ENCODE measurements around the gene SGMS1. TPM values are rescaled to one million over a fixed set of nuclear protein-coding genes. Genes with fewer than 3 reads are reported as not detected.
A peak's percentile ranks its signal among the peaks of the same experiment; 100 is the strongest.
"Not testable (repeated sequence)": the region's sequence is repeated elsewhere in the genome, so short reads cannot be mapped to it uniquely, and the experiment has no call there.

The SGMS1 gene
- total RNA-seq, 2 donors from 2014 or later: 45.3 to 51.3 TPM

DNA sequence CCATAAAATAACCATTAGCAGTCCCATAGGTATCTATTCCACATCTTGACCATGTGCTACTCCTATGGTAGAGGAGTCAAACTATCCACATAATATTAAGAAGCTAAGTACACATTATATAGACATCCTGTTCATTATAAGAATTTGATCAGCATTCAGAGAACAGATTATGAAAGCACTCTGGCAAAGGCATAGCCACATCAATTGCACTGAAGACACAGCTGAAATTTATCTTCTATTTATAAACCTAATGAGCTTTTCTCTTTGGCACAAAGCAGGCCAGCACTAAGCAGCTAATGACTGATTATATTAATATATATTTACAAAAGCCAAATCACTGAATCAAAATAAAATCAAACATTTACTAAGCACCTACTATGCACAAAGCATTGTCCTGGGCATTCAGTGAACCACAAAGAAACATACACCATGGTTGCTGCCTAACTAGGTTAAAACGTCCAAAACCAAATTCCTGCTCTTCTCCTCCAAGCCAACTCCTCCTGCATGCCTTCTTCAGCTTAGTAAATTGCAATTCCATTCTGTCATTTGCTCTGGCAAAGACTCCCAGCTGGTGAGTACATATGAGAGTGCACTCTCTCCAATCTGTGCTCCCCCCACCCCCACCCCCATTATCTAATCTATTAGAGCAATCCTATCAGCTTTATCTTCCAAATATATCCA is 249.8 kb downstream of the SGMS1 start:
- ATAC-seq (no peak), DNase-seq (no peak)
- Mint-ChIP-seq H3K4me3 (no peak overlapping the region), H3K4me1 (peaks cover 5% of the 10 kb centered on the region), H3K36me3 (ENCODE audit: low read depth) (peaks cover 4% of the 10 kb centered on the region), H3K27me3 (no peaks in the 10 kb centered on the region), H3K27ac (no peak overlapping the region)
- H3K9me3 ChIP-seq (ENCODE audit: control insufficient read depth, low read length, poor library complexity, severe bottlenecking): no peaks in the 10 kb centered on the region

DNA sequence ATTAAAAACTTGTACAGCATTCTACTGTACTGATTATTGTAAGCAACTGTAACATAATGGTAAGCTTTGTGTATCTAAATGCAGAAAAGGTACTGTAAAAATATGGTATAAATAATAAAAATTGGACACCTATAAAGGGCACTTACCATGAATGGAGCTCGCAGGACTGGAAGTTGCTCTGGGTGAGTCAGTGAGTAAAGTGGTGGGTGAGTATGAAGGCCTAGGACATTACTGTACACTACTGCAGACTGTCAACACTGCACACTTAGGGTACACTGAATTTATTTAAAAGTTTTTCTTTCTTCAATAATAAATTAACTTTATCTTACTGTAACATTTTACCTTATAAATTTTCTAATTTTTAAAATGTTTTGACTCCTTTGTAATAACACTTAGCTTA is 253.8 kb downstream of the SGMS1 start:
- Mint-ChIP-seq H3K4me3 (no peak overlapping the region), H3K27me3 (no peaks in the 10 kb centered on the region), H3K36me3 (ENCODE audit: low read depth) (peaks cover 10% of the 10 kb centered on the region), H3K4me1 (no peaks in the 10 kb centered on the region), H3K27ac (no peak overlapping the region)
- no peaks in the 10 kb centered on the region for H3K9me3 ChIP-seq (ENCODE audit: control insufficient read depth, low read length, poor library complexity, severe bottlenecking)
- no peak for ATAC-seq
- no peak for DNase-seq

DNA sequence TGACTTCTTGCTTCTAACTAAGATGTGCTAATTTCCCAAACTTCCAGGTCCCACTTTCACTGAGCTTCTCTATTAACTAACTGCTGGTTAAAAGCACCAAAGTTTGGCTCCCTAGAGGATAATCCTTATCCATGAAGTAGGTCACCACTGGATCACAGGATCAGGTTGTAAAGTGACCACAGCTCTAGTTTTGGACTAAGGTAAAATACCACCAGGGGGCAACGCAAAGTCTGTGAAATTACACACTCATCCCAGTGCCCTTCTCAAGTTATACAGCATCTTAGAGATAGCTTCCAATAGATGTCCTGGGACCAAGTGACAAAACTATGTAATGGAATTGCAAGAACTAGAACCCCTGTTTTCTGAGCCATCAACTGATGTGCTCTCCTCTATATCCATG is 256.0 kb downstream of the SGMS1 start:
- no peaks in the 10 kb centered on the region for H3K9me3 ChIP-seq (ENCODE audit: control insufficient read depth, low read length, poor library complexity, severe bottlenecking)
- Mint-ChIP-seq H3K4me1 (no peaks in the 10 kb centered on the region), H3K27me3 (no peaks in the 10 kb centered on the region), H3K4me3 (no peak overlapping the region), H3K36me3 (ENCODE audit: low read depth) (peaks cover 13% of the 10 kb centered on the region), H3K27ac (no peak overlapping the region)
- ATAC-seq (no peak), DNase-seq (no peak)

DNA sequence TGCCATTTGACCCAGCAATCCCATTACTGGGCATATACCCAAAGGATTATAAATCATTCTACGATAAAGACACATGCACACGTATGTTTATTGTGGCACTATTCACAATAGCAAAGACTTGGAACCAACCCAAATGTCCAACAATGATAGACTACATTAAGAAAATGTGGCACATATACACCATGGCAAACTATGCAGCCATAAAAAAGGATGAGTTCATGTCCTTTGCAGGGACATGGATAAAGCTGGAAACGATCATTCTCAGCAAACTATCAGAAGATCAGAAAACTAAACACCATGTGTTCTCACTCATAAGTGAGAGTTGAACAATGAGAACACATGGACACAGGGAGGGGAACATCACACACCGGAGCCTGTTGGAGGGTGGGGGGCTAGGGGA is 257.3 kb downstream of the SGMS1 start:
- not testable (repeated sequence) for H3K27ac Mint-ChIP-seq; H3K4me3 Mint-ChIP-seq; ATAC-seq; H3K4me1 Mint-ChIP-seq; H3K9me3 ChIP-seq (ENCODE audit: control insufficient read depth, low read length, poor library complexity, severe bottlenecking); H3K27me3 Mint-ChIP-seq; DNase-seq
- peaks cover 15% of the 10 kb centered on the region for H3K36me3 Mint-ChIP-seq (ENCODE audit: low read depth)

DNA sequence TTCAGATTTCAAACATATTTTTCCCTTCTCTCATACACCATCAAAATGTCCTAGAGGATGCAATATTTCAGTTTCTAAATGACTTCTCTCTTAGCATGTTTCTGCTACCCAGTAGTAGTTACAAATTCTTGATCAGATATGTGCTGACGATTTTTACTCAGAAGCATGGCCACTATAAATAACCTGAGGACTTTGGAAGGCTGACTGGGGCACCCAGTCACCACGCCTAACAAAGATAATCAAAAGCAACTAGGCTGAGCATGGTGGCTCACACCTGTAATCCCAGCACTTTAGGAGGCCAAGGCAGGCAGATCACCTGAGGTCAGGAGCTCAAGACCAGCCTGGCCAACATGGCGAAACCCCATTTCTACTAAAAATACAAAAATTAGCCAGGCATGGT is 259.0 kb downstream of the SGMS1 start:
- not testable (repeated sequence) for DNase-seq; H3K27ac Mint-ChIP-seq; H3K9me3 ChIP-seq (ENCODE audit: control insufficient read depth, low read length, poor library complexity, severe bottlenecking); H3K4me3 Mint-ChIP-seq; ATAC-seq; H3K27me3 Mint-ChIP-seq
- Mint-ChIP-seq H3K4me1 (peaks cover 16% of the 10 kb centered on the region), H3K36me3 (ENCODE audit: low read depth) (peaks cover 13% of the 10 kb centered on the region)

DNA sequence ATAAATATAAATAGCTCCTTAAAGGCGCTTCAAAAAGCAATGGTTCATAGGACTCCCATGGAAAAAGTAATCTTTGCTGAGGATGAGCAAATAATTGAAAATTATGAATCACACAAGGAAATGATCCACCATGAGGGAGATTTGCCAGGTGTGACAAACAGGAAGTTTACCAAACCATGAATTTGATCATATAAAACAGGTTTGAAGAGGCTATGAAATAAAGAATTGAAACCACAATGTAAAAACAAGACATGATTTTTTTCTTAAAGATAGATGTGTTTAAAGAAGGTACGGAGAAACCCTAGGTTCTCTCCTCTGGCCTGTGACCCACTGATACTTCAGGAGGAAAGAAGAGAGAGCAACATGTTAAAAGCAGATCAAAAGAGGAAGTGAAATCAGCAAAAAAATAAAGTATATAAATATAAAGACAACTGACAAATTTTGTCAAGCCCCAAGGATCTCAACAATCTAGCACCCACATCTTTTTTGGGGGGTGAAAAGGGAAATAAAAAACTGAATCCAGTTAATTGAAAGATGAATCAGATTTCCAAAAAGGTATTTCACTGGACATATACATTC is 261.1 kb downstream of the SGMS1 start:
- DNase-seq (no peak), ATAC-seq (peak; percentile 63)
- no peak overlapping the region for H3K4me3 Mint-ChIP-seq
- peaks cover 13% of the 10 kb centered on the region for H3K36me3 Mint-ChIP-seq (ENCODE audit: low read depth)
- H3K9me3 ChIP-seq (ENCODE audit: control insufficient read depth, low read length, poor library complexity, severe bottlenecking): no peaks in the 10 kb centered on the region
- peaks cover 16% of the 10 kb centered on the region for H3K4me1 Mint-ChIP-seq
- H3K27ac Mint-ChIP-seq: no peak overlapping the region
- H3K27me3 Mint-ChIP-seq: no peaks in the 10 kb centered on the region

DNA sequence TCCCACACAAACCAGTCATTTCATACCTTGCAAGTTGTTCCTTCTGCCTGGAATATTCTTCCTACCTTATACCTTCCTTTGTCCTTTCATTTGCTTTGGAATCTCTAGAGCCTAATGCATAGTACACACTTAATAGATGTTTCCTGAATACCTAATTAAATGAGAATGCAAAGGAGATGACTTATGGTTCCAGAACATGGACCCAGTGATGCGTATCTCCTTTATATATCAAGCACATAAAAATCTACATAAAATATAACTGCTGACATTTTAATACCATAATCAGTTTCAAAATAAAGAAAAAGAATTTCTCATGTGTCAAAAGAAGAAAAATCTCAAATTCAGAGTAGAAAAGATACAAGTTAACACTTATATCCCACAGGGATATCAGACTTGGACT is 261.8 kb downstream of the SGMS1 start:
- peaks cover 10% of the 10 kb centered on the region for H3K36me3 Mint-ChIP-seq (ENCODE audit: low read depth)
- no peak overlapping the region for H3K4me3 Mint-ChIP-seq
- DNase-seq (no peak), ATAC-seq (no peak)
- no peaks in the 10 kb centered on the region for H3K9me3 ChIP-seq (ENCODE audit: control insufficient read depth, low read length, poor library complexity, severe bottlenecking)
- H3K27ac Mint-ChIP-seq: no peak overlapping the region
- H3K27me3 Mint-ChIP-seq: no peaks in the 10 kb centered on the region
- H3K4me1 Mint-ChIP-seq: peaks cover 16% of the 10 kb centered on the region

- Mint-ChIP-seq H3K27me3 (no peaks in the 10 kb centered on the region), H3K36me3 (ENCODE audit: low read depth) (peaks cover 5% of the 10 kb centered on the region), H3K27ac (peak overlapping the region; percentile 32), H3K4me3 (no peak overlapping the region), H3K4me1 (peaks cover 16% of the 10 kb centered on the region)
- no peak for ATAC-seq
- DNase-seq: no peak
- no peaks in the 10 kb centered on the region for H3K9me3 ChIP-seq (ENCODE audit: control insufficient read depth, low read length, poor library complexity, severe bottlenecking)
These were observed 263.5 kb downstream of the SGMS1 start for GRCh38 chr10:50360077-50360850.

- Mint-ChIP-seq H3K4me1 (peaks cover 16% of the 10 kb centered on the region), H3K36me3 (ENCODE audit: low read depth) (peaks cover 5% of the 10 kb centered on the region), H3K27ac (no peak overlapping the region), H3K4me3 (no peak overlapping the region), H3K27me3 (no peaks in the 10 kb centered on the region)
- DNase-seq (no peak), ATAC-seq (no peak)
- no peaks in the 10 kb centered on the region for H3K9me3 ChIP-seq (ENCODE audit: control insufficient read depth, low read length, poor library complexity, severe bottlenecking)
These were observed 264.6 kb downstream of the SGMS1 start for GRCh38 chr10:50358925-50359687.

DNA sequence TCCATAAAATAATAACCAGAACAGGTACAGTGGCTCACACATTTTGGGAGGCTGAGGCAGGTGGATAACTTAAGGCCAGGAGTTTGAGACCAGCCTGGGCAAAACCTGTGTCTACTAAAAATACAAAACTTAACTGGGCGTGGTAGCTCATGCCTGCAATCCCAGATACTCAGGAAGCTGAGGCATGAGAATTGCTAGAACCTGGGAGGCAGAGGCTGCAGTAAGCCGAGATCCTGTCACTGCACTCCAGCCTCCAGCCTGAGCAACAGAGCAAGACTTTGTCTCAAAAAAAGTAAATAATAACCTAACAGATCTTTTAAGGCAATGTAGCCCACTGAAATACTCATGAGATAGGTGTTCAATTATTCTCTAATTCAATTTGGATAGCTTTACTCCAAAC is 265.3 kb downstream of the SGMS1 start:
- DNase-seq: no peak
- H3K9me3 ChIP-seq (ENCODE audit: control insufficient read depth, low read length, poor library complexity, severe bottlenecking): no peaks in the 10 kb centered on the region
- no peak overlapping the region for H3K27ac Mint-ChIP-seq
- no peaks in the 10 kb centered on the region for H3K27me3 Mint-ChIP-seq
- H3K36me3 Mint-ChIP-seq (ENCODE audit: low read depth): peaks cover 3% of the 10 kb centered on the region
- no peak for ATAC-seq
- H3K4me1 Mint-ChIP-seq: peaks cover 16% of the 10 kb centered on the region
- no peak overlapping the region for H3K4me3 Mint-ChIP-seq

GRCh38 chr10:50356481-50356832 is 267.3 kb downstream of the SGMS1 start:
- not testable (repeated sequence) for ATAC-seq; H3K36me3 Mint-ChIP-seq (ENCODE audit: low read depth); H3K4me3 Mint-ChIP-seq; H3K9me3 ChIP-seq (ENCODE audit: control insufficient read depth, low read length, poor library complexity, severe bottlenecking); DNase-seq; H3K27ac Mint-ChIP-seq; H3K4me1 Mint-ChIP-seq; H3K27me3 Mint-ChIP-seq

DNA sequence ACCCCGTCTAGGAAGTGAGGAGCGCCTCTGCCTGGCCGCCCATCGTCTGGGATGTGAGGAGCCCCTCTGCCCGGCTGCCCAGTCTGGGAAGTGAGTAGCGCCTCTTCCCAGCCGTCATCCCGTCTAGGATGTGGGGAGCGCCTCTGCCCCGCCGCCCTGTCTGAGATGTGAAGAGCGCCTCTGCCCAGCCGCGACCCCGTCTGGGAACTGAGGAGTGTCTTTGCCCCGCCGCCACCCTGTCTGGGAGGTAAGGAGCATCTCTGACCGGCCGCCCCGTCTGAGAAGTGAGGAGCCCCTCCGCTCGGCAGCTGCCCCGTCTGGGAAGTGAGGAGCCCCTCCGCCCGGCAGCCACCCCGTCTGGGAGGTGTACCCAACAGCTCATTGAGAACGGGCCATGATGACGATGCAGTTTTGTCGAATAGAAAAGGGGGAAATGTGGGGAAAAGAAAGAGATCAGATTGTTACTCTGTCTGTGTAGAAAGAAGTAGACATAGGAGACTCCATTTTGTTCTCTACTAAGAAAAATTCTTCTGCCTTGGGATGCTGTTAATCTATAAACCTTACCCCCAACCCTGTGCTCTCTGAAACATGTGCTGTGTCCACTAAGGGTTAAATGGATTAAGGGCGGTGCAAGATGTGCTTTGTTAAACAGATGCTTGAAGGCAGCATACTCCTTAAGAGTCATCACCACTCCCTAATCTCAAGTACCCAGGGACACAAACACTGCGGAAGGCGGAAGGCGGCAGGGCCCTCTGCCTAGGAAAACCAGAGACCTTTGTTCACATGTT is 267.9 kb downstream of the SGMS1 start:
- H3K36me3 Mint-ChIP-seq (ENCODE audit: low read depth); H3K4me3 Mint-ChIP-seq; H3K27ac Mint-ChIP-seq; DNase-seq; H3K9me3 ChIP-seq (ENCODE audit: control insufficient read depth, low read length, poor library complexity, severe bottlenecking); ATAC-seq; H3K4me1 Mint-ChIP-seq; H3K27me3 Mint-ChIP-seq: not testable (repeated sequence)

Data from T-helper 17 cell (primary cell).